ENCODE measurements around the gene LTA. TPM values are rescaled to one million over a fixed set of nuclear protein-coding genes. Genes with fewer than 3 reads are reported as not detected.

Gene LTA
- total and polyA plus RNA-seq, 2 experiments from 2014 or later: not detected

DNA sequence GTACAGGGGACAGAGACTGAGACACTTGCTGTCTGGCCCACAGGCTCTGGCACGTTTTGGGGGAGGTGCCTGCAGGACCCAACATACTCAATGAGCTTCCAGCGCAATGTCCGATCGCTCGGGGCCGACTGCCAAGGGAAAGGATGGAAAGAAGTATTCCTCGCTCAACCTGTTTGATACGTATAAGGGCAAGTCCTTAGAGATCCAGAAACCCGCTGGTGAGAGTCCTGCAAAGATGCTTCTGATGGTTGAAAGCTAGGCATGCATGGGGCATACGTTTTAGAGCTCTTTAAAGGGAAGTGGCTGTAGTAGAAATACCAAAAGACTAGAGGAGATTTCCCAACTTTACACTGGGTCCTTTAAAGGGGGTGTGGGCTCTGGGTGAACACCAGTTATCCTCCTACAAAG lies 50.6 kb downstream of the LTA start:
- Histone ChIP-seq H2AFZ (no peak overlapping the region), H3K27ac (ENCODE audit: low read depth) (no peak overlapping the region), H3K4me3 (peak overlapping the region; percentile 100), H3K9me2 (ENCODE audit: insufficient read depth) (no peaks in the 10 kb centered on the region), H4K20me1 (replicated peaks; ENCODE audit: insufficient read depth) (peaks cover 43% of the 10 kb centered on the region), H3K4me2 (peak overlapping the region; percentile 99), H3K27me3 (ENCODE audit: insufficient read depth) (no peaks in the 10 kb centered on the region), H3K36me3 (ENCODE audit: insufficient read depth) (peaks cover 52% of the 10 kb centered on the region), H3F3A (replicated peaks; ENCODE audit: low read depth) (peaks cover 36% of the 10 kb centered on the region), H3K79me2 (replicated peaks; ENCODE audit: insufficient read depth) (peaks cover 54% of the 10 kb centered on the region), H3K4me1 (ENCODE audit: insufficient read depth) (peaks cover 15% of the 10 kb centered on the region)
- DNase-seq (ENCODE audit: low spot score) (no peak), ATAC-seq (no peak)
- H3K27me3 Mint-ChIP-seq (ENCODE audit: insufficient read depth, low read depth, poor library complexity): peaks cover 28% of the 10 kb centered on the region
- peak overlapping the region; percentile 94 for H3K4me3 Mint-ChIP-seq
- H3K4me1 Mint-ChIP-seq: peaks cover 9% of the 10 kb centered on the region
- H3K36me3 Mint-ChIP-seq (ENCODE audit: low read depth): peaks cover 75% of the 10 kb centered on the region
- H3K9me3 Mint-ChIP-seq: peaks cover 6% of the 10 kb centered on the region
- peak overlapping the region; percentile 99 for H3K27ac Mint-ChIP-seq
- no peak for TF ChIP-seq ZNF114 (CRISPR knock-in tag; IDR thresholded peaks at IDR 0.05)
- no peak for TF ChIP-seq CREB1 (CRISPR knock-in tag; IDR thresholded peaks at IDR 0.05; ENCODE audit: low read depth)
- no peak for TF ChIP-seq EZH2phosphoT487 (IDR thresholded peaks at IDR 0.05; ENCODE audit: unreplicated experiment)
- no peak for TF ChIP-seq JUNB (IDR thresholded peaks at IDR 0.05; ENCODE audit: unreplicated experiment)
- TF ChIP-seq, protein P1, sequence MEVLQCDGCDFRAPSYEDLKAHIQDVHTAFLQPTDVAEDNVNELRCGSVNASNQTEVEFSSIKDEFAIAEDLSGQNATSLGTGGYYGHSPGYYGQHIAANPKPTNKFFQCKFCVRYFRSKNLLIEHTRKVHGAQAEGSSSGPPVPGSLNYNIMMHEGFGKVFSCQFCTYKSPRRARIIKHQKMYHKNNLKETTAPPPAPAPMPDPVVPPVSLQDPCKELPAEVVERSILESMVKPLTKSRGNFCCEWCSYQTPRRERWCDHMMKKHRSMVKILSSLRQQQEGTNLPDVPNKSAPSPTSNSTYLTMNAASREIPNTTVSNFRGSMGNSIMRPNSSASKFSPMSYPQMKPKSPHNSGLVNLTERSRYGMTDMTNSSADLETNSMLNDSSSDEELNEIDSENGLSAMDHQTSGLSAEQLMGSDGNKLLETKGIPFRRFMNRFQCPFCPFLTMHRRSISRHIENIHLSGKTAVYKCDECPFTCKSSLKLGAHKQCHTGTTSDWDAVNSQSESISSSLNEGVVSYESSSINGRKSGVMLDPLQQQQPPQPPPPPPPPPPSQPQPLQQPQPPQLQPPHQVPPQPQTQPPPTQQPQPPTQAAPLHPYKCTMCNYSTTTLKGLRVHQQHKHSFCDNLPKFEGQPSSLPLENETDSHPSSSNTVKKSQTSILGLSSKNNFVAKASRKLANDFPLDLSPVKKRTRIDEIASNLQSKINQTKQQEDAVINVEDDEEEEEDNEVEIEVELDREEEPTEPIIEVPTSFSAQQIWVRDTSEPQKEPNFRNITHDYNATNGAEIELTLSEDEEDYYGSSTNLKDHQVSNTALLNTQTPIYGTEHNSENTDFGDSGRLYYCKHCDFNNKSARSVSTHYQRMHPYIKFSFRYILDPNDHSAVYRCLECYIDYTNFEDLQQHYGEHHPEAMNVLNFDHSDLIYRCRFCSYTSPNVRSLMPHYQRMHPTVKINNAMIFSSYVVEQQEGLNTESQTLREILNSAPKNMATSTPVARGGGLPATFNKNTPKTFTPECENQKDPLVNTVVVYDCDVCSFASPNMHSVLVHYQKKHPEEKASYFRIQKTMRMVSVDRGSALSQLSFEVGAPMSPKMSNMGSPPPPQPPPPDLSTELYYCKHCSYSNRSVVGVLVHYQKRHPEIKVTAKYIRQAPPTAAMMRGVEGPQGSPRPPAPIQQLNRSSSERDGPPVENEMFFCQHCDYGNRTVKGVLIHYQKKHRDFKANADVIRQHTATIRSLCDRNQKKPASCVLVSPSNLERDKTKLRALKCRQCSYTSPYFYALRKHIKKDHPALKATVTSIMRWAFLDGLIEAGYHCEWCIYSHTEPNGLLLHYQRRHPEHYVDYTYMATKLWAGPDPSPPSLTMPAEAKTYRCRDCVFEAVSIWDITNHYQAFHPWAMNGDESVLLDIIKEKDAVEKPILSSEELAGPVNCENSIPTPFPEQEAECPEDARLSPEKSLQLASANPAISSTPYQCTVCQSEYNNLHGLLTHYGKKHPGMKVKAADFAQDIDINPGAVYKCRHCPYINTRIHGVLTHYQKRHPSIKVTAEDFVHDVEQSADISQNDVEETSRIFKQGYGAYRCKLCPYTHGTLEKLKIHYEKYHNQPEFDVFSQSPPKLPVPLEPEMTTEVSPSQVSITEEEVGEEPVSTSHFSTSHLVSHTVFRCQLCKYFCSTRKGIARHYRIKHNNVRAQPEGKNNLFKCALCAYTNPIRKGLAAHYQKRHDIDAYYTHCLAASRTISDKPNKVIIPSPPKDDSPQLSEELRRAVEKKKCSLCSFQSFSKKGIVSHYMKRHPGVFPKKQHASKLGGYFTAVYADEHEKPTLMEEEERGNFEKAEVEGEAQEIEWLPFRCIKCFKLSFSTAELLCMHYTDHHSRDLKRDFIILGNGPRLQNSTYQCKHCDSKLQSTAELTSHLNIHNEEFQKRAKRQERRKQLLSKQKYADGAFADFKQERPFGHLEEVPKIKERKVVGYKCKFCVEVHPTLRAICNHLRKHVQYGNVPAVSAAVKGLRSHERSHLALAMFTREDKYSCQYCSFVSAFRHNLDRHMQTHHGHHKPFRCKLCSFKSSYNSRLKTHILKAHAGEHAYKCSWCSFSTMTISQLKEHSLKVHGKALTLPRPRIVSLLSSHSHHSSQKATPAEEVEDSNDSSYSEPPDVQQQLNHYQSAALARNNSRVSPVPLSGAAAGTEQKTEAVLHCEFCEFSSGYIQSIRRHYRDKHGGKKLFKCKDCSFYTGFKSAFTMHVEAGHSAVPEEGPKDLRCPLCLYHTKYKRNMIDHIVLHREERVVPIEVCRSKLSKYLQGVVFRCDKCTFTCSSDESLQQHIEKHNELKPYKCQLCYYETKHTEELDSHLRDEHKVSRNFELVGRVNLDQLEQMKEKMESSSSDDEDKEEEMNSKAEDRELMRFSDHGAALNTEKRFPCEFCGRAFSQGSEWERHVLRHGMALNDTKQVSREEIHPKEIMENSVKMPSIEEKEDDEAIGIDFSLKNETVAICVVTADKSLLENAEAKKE (CRISPR knock-in tag; IDR thresholded peaks at IDR 0.05): no peak
- no peak for TF ChIP-seq ZNF331 (CRISPR knock-in tag; IDR thresholded peaks at IDR 0.05; ENCODE audit: low read depth)
- TF ChIP-seq POLR2AphosphoS5 (IDR thresholded peaks at IDR 0.05; ENCODE audit: low read depth): no peak
- no peak for TF ChIP-seq EZH2 (IDR thresholded peaks at IDR 0.05; ENCODE audit: low read depth, unreplicated experiment)
- TF ChIP-seq STAT1 (IDR thresholded peaks at IDR 0.05; ENCODE audit: unreplicated experiment): no peak
- TF ChIP-seq, protein P2, sequence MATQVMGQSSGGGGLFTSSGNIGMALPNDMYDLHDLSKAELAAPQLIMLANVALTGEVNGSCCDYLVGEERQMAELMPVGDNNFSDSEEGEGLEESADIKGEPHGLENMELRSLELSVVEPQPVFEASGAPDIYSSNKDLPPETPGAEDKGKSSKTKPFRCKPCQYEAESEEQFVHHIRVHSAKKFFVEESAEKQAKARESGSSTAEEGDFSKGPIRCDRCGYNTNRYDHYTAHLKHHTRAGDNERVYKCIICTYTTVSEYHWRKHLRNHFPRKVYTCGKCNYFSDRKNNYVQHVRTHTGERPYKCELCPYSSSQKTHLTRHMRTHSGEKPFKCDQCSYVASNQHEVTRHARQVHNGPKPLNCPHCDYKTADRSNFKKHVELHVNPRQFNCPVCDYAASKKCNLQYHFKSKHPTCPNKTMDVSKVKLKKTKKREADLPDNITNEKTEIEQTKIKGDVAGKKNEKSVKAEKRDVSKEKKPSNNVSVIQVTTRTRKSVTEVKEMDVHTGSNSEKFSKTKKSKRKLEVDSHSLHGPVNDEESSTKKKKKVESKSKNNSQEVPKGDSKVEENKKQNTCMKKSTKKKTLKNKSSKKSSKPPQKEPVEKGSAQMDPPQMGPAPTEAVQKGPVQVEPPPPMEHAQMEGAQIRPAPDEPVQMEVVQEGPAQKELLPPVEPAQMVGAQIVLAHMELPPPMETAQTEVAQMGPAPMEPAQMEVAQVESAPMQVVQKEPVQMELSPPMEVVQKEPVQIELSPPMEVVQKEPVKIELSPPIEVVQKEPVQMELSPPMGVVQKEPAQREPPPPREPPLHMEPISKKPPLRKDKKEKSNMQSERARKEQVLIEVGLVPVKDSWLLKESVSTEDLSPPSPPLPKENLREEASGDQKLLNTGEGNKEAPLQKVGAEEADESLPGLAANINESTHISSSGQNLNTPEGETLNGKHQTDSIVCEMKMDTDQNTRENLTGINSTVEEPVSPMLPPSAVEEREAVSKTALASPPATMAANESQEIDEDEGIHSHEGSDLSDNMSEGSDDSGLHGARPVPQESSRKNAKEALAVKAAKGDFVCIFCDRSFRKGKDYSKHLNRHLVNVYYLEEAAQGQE (IDR thresholded peaks at IDR 0.05; ENCODE audit: unreplicated experiment): no peak
- TF ChIP-seq, protein P3, sequence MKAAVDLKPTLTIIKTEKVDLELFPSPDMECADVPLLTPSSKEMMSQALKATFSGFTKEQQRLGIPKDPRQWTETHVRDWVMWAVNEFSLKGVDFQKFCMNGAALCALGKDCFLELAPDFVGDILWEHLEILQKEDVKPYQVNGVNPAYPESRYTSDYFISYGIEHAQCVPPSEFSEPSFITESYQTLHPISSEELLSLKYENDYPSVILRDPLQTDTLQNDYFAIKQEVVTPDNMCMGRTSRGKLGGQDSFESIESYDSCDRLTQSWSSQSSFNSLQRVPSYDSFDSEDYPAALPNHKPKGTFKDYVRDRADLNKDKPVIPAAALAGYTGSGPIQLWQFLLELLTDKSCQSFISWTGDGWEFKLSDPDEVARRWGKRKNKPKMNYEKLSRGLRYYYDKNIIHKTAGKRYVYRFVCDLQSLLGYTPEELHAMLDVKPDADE (IDR thresholded peaks at IDR 0.05): no peak
- TF ChIP-seq NANOG (IDR thresholded peaks at IDR 0.05; ENCODE audit: borderline replicate concordance): no peak
- TF ChIP-seq, protein P4, sequence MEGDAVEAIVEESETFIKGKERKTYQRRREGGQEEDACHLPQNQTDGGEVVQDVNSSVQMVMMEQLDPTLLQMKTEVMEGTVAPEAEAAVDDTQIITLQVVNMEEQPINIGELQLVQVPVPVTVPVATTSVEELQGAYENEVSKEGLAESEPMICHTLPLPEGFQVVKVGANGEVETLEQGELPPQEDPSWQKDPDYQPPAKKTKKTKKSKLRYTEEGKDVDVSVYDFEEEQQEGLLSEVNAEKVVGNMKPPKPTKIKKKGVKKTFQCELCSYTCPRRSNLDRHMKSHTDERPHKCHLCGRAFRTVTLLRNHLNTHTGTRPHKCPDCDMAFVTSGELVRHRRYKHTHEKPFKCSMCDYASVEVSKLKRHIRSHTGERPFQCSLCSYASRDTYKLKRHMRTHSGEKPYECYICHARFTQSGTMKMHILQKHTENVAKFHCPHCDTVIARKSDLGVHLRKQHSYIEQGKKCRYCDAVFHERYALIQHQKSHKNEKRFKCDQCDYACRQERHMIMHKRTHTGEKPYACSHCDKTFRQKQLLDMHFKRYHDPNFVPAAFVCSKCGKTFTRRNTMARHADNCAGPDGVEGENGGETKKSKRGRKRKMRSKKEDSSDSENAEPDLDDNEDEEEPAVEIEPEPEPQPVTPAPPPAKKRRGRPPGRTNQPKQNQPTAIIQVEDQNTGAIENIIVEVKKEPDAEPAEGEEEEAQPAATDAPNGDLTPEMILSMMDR (conservative IDR thresholded peaks at IDR 0.05; ENCODE audit: low read depth in 2 of 2): no peak

All from GM23338 (cell line).